GM18508 (cell line): ENCODE measurements around the gene PTGER3.

ENCODE experiments used
- ATAC-seq: cut with Tn5 transposase; IDR thresholded peaks from one replicate; pipeline ENCODE4 v1.9.1; 2021; ENCODE audit warnings: moderate number of reproducible peaks; ENCODE audit not compliant: insufficient read depth, unreplicated experiment

PTGER3 gene

GRCh38 chr1:71047635-71048607 lies at the start of gene PTGER3:
TSS of gene PTGER3 (minus strand) at chr1:71047816. CDS start at chr1:71047577, 239 bp downstream.
- ATAC-seq: no peak

GRCh38 chr1:71094913-71095312 lies 47.3 kb upstream of the PTGER3 start:
- no peak for ATAC-seq

GRCh38 chr1:71093938-71094337 lies 46.3 kb upstream of the PTGER3 start:
- no peak for ATAC-seq

- ATAC-seq: no peak
These were observed 42.1 kb upstream of the PTGER3 start for GRCh38 chr1:71089536-71090270.

GRCh38 chr1:71088645-71089287 lies 41.1 kb upstream of the PTGER3 start:
- no peak for ATAC-seq

- ATAC-seq: no peak
These were observed 40.1 kb upstream of the PTGER3 start for GRCh38 chr1:71087713-71088112.

- ATAC-seq: no peak
These were observed 39.4 kb upstream of the PTGER3 start for GRCh38 chr1:71087060-71087459.

GRCh38 chr1:71086331-71086730 lies 38.7 kb upstream of the PTGER3 start:
- no peak for ATAC-seq

- no peak for ATAC-seq
These were observed 35.7 kb upstream of the PTGER3 start for GRCh38 chr1:71083271-71083670.

- no peak for ATAC-seq
These were observed 34.1 kb upstream of the PTGER3 start for GRCh38 chr1:71081697-71082080.

GRCh38 chr1:71080739-71081696 lies 33.4 kb upstream of the PTGER3 start, which contains the start of gene ZRANB2:
TSS of gene ZRANB2 (minus strand) at chr1:71081035. CDS start at chr1:71080995, 40 bp downstream.
- peak; percentile 98 for ATAC-seq

GRCh38 chr1:71080230-71080738 lies 32.7 kb upstream of the PTGER3 start:
- no peak for ATAC-seq

GRCh38 chr1:71074681-71075080 lies 27.1 kb upstream of the PTGER3 start:
- ATAC-seq: no peak

- ATAC-seq: no peak
These were observed 24.7 kb upstream of the PTGER3 start for GRCh38 chr1:71072273-71072672.

GRCh38 chr1:71071720-71072119 lies 24.1 kb upstream of the PTGER3 start:
- no peak for ATAC-seq

GRCh38 chr1:71068325-71069240 lies 21.0 kb upstream of the PTGER3 start:
- peak; percentile 56 for ATAC-seq

GRCh38 chr1:71054791-71055190 lies 7.2 kb upstream of the PTGER3 start:
- no peak for ATAC-seq

- ATAC-seq: no peak
These were observed 6.7 kb upstream of the PTGER3 start for GRCh38 chr1:71054281-71054731.
